ENCODE data around the gene LYST.
"Not testable (repeated sequence)": the region's sequence is repeated elsewhere in the genome, so short reads cannot be mapped to it uniquely, and the experiment has no call there.

LYST gene

DNA sequence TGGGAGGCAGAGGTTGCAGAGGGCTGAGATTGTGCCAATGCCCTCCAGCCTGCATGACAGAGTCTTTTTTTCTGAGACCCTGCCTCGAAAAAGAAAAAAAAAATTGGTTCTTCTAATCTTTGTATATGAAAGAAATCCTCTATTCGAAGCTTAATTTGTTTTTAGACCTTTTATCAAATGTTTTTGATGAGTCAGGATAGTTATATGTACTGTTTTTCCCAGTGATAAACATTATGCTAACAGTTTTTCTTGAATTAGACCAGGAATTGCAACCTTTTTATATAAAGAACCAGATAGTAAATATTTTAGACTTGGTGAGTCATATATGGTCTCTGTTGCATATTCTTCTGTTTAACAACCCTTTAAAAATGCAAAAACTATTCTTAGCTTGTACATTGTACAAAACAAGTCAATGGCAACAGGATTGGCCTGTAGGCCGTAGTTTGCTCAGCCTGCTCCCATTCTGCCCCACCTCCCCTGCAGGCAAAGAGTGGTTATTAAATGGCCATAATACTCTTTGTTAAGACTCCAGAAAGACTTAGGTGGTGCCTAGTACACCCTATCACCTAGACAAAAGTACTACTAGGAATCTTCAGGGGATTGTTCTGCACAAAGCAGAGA, 45.2 kb downstream of the LYST start:
- no peak for DNase-seq (ENCODE audit: low read depth)

DNA sequence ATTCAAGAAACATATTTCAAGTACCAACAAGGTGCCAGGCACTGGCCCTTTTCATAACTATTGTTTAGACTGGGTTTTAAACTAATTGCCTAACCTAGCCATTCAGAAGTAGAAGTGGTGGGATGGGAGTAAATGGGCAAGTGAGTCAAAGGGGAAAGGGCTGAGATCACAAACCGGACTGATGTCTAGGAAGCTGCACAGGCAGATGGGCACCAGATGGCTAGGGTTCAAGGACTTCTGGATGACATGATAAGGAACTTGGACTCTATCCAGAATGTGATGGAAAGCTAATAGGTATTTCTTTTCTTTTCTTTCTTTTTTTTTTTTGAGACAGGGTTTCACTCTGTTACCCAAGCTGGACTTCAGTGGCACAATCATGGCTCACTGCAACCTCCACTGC, 46.6 kb downstream of the LYST start:
- no peak for DNase-seq (ENCODE audit: low read depth)

DNA sequence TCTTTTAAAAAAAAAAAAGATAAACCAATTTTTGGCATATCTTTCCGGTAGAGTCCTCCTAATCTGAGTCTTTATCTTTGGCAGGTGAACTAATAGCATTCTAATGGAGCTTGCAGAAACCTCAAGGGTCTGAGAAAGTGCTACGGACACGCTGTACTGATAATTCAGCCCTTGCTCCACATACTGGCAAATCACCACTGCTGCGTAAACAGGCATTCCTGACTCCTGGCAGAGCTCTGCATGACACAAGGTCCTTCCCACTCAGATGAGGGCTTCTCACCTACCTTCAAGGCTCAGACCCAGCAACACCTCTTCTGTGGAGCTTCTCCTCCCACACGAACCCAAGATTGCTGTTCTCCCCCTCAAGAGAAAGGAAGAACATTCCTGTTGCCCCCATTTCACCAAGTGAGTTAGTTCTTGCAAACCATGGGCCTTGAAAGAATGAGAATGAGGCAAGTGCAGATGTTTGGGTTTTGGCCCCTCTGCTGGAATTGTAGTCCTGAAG, 48.0 kb downstream of the LYST start:
- no peak for DNase-seq (ENCODE audit: low read depth)

DNA sequence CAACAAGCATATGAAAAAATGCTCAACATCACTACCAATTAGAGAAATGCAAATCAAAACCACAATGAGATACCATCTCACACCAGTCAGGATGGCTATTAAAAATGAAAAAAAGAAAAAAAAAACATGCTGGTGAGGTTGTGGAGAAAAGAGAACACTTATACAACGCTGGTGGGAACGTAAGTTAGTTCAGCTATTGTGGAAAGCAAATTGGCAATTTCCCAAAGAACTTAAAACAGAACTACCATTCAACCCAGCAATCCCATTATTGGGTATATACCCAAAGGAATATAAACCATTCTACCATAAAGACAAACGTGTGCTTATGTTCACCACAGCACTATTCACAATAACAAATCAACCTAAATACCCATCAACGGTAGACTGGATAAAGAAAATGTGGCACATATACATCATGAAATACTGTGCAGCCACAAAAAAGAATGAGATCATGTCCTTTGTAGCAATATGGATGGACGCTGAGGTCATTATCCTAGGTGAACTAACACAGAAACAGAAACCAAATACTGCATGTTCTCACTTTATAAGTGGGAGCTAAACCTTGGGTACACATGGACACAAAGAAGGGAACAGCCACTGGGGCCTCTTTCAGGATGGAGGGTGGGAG, 49.5 kb downstream of the LYST start:
- no peak for DNase-seq (ENCODE audit: low read depth)

DNA sequence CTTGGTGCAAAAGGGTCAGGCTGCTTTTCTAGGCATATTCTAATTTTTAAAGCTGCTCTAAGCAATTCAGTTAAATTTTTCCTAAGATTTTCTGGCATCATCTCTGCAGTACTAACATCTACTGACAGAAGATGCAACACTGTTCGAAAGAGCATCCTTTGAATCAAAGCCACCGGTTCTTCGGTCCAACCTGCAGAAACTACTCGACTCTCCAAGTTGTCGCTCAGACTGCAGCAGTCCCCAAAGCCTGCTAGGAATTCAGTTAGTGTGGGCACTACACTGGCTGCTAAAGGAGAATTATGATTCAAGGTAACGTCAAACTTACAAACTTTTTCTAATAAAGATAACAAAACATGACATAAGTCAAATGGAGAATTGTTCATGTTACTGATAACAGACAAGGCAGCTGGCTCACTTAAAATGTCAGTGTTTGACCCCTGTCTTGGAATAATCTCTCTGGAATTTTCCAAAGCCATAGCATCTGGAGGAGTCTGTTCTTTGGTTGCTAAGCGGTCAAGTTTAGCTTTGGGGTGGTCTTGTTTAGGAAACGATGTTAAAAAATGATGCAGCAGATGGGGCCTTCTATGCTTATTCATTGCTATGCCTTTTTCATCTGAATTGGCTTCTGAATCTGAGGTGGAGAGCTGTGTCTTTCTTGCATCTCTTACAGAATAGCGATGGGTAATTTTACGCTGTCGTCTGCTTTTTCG, 56.9 kb downstream of the LYST start:
- no peak for DNase-seq (ENCODE audit: low read depth)

DNA sequence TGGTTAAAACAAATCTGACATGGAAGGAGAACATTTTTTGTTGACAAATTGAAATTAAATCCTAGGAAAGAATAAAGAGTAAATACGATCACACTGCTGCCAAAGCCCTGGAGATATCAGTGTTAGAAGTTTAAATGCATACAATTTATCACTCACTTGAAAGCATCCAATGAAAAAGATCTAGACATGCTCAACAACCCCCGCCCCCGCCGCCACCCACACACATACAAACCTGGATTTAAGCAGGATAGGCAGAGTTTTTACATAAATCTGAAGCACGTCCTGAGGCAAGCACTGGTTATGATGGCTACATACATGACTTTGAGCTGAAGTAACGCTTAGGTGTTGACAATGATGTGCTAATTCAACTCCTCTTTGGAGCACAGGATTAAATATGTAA, 58.5 kb downstream of the LYST start:
- DNase-seq (ENCODE audit: low read depth), result no peak

DNA sequence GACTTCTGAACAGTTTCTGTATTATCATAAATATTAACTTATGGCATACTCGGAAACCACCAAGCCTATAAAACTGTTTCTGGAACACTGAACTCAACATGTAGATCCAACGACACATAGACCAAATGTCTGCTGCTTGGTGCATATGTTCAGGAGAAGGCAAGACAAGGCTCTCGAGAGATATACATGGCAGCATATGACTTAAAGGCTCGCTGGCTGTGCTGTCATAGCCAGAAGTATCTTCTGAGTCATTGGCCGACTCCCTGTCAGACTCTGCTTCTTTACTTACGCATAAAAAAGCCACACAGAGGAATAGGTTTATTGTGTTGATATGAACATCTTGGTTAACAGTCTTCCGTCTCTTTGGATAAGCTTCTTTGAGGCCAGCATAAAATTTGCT, 60.6 kb downstream of the LYST start:
- no peak for DNase-seq (ENCODE audit: low read depth)

DNA sequence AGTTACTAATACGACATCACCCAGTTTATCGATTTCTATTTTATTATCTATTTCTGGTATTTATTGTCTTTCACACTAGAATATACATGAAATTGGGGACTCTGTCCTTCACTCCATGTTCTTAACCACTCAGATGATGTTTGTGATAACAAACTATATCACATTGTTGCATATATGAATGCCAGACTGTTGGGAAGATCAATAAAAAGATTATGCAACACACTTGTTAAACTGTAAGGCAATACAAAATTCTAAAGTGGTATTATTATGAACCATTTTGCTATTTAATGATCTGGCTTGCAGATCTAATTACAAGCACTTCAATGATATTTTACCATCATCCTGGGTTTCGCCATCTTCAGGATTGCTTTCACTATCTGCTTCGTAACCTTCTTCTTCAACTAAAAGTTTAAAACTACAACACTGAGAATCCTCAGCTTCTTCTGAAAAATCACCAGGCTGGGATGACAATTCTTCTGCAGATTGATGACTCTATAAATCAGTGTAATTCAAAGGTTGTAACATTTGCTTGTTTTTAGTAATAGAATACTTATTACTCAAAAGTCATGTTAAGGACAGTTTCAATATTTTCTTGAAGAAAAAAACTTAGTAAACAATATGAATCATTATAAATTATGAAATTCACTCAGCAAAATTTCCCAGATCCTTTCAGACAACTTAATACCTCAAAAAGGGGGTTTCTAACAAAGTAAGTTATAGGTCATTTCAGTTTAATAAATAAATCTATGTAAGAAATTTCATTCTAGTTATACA, 63.9 kb downstream of the LYST start:
- DNase-seq (ENCODE audit: low read depth), result no peak

DNA sequence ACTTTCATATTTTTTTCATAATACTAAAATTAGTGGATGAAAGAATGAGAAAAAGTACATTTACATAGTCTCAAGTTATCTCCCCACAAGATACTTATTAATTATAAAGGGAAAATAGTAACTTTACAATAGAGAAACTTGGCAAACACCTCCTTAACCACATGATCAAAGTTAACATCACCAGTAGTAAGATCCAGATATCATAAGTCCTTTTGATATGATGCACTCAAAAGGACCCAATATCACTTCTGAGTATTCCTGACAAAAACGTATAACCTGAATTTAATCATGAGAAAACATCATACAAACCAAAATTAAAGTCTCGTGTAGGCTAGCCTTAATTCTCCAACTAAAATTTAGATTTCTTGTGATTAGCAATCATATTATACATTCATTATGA, 67.4 kb downstream of the LYST start:
- no peak for DNase-seq (ENCODE audit: low read depth)

DNA sequence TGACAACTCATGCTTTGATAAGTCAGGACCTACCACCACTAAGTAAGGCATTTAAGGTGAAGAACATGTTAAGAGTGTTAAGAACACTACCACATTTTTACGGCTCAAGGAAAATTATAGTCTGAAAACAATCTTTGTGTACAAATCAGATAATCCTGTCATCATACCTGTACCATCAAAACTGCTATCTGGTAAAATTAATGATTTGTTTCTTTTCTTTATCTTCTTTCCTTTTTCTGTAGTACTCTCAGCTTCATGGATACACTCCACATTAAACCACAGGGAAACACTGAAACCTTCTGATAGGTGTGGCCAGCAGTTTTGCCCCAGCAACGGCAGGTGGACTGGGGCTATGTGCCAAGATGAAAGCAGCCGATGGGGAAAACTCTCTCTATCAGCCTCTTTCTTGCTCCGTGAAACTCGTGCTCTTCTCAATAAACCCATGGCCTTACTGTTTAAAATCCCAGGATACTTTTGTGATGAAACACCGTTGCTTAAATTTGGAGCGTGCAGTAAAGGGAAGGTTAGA, 75.1 kb downstream of the LYST start:
- DNase-seq (ENCODE audit: low read depth), result no peak

DNA sequence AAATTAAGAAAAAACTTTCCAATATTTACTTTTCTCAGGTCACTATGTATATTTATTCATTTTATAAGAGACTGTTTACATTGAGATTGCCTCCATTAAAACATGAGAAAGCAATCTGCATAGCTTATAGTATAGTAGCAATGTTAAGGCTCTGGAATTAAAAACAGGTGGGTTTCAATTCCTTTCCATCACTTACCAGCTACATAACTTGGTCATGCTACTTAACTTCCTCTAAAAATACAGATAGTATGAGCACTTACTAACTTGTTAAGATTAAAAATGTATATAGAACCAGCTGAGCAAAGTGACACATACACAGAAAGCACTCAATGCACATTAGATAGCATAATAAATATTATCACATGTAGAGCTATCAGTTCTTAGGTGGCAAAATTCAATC, 76.6 kb downstream of the LYST start:
- no peak for DNase-seq (ENCODE audit: low read depth)

DNA sequence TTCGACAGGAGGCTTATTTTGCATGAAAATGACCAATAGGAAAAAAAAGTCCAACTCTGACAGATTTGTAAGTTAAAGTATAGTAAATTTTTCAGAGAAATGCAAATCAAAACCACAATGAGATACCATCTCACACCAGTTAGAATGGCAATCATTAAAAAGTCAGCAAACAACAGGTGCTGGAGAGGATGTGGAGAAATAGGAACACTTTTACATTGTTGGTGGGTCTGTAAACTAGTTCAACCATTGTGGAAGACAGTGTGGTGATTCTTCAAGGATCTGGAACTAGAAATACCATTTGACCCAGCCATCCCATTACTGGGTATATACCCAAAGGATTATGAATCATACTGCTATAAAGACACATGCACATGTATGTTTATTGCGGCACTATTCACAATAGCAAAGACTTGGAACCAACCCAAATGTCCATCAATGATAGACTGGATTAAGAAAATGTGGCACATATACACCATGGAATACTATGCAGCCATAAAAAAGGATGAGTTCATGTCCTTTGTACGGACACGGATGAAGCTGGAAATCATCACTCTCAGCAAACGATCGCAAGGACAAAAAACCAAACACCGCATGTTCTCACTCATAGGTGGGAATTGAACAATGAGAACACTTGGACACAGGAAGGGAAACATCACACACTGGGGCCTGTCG, 80.3 kb downstream of the LYST start:
- DNase-seq (ENCODE audit: low read depth), result not testable (repeated sequence)

DNA sequence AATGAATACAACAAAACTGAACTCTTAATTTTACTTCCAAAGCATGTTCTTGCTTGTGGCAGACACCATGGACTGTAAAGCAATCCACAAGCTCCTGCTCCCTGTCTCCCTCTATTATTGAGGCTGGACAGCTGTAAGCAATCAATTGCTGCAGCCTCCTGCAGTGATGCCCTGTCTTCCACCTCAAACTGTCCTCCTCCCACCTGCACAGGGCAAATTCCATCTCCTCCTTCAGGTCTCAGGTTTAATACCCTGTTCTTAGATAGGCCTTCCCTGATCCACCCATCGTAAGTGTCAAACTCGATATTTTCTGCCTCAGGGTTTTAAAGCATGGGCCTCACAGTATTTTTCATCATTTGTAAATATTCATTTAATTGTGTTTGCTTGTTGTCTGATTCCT, 81.8 kb downstream of the LYST start:
- DNase-seq (ENCODE audit: low read depth), result no peak

DNA sequence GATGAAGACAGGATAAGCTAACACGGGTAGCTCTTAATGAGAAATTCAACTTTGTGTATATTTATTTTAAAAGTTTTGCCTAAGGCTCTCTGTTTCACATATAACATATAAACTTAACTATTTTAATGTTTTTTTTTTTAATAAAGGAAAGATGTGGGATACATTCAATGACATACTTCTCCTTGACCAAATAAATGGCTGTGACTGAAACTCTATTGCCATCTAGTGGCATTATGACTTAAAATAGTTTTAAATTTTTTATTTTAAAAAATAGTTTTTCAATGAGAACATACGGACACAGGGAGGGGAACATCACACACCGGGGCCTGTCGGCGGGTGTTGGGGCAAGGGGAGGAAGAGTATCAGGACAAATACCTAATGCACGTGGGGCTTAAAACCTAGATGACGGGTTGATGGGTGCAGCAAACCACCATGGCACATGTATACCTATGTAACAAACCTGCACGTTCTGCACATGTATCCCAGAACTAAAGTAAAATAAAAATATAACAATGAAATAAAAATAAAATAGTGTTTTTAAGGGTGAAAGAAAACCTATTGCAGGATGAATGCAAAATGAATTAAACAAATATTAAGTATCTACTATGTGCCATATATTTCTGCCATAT, 83.4 kb downstream of the LYST start:
- DNase-seq (ENCODE audit: low read depth), result no peak

DNA sequence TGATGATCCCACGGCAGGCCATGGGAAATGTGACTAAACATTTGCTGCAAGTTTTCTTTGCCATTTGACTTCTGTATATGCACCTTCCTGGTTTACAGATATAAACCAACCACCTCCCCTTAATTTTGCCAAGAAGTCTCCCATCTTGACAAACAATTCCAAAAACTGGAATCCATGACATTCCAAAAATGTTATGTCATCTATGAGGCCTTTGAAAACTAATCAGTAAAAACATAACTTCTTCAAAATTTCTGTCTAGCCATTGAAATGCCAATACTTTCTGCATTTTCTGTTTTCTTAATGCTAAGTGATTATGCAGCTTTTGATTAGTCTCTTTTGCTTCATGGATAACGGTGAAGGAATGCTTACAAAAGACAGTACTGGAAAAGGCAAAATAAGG, 84.1 kb downstream of the LYST start:
- DNase-seq (ENCODE audit: low read depth), result no peak

DNA sequence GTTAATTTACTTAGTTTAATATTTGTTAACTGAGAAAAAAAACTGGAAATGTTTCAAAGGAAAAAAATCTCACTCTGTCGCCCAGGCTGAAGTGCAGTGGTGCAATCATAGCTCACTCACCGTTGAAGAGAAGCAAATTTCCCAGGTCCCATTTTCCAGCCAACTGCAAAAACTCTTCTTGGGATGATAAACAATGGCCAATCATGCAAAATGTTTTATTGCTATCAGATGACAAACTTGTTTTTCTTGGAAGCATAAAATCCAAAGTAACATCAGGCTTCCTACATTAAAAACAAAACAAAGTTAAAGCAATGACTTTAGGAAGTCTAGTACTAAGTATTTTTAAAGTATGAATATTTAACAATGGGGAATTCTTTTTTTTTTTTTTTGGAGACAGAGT, 84.9 kb downstream of the LYST start:
- DNase-seq (ENCODE audit: low read depth), result no peak

DNA sequence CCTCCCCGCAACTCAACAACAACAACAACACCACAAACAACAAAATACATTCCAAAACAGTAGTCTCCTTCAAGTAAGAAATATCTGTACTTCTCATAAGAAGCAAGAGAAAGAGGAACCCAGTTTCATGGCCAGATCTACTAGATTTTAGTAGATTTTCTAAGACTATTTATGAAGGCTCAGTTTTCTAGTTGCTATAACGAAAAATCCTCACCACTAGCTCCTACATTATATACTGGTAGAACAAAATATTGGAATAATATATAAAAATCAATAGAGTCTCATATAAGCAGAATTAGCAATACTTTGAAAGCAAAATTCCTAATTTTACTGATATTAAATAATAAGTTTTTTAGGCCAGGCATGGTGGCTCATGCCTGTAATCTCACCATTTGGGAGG, 86.9 kb downstream of the LYST start:
- DNase-seq (ENCODE audit: low read depth), result no peak

DNA sequence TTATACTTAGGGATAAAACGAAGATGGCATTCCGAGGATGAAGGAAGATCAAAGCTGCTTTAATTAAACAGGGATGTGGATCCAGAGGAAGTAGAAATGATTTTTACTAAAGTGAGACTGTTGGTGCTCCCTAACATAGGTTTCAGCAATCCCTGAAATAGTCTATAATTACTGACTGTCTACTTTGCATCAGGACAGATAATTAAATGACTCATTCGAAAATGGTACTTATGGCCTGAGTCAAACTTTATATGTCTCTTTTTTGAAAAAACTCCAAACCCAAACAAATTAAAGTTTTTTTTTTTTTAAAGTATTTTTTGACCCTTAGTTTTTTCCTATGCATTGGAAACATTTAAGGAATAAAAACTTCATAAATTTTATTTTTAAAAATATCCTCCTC, 90.3 kb downstream of the LYST start:
- DNase-seq (ENCODE audit: low read depth), result no peak

DNA sequence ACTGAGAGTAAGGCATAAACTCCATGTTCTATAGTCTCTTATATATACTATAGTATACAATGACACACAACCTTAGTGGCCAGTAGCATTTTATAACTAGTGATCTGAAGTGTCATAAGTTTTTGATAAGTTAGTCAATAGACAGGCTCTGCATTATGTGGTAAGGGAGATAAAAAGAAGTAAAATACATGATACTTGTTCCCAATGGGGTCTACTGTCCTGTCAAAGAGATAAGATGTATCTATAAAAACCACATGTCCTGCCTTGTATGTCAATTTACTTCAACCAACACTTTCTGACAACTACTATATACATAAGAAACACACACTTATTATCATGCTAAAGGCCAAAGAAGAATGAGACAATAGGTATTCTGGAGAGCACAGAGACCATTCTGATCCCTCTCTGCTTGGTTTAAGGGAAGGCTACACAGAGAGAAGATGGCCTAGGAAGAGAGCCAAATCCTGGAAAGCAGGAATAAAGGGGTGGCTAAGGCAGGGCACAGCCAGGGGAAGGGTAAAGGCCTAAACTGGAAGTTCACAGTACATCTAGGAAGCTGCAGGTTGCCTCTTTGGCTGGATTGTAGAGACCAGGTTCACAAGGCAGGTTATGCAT, 91.4 kb downstream of the LYST start:
- DNase-seq (ENCODE audit: low read depth), result no peak

DNA sequence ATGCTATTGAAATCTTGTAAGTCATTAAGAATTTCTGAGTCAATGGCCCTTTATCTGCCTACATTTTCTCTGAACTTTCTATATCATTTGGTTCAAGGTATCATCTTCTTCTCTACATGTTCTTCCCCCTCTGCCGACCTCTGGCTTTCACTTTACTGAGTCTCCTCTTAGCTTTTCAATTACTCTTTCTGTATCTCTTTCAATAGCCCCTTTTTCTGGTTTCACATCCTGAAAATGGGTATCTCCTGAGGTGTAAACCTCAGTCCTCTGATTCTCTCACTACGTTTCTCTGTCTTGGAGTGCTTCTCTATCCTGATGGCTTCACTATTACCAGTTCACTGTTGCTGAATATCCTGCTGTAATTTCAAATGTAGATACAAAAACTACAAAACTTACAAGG, 98.9 kb downstream of the LYST start:
- DNase-seq (ENCODE audit: low read depth), result no peak

DNA sequence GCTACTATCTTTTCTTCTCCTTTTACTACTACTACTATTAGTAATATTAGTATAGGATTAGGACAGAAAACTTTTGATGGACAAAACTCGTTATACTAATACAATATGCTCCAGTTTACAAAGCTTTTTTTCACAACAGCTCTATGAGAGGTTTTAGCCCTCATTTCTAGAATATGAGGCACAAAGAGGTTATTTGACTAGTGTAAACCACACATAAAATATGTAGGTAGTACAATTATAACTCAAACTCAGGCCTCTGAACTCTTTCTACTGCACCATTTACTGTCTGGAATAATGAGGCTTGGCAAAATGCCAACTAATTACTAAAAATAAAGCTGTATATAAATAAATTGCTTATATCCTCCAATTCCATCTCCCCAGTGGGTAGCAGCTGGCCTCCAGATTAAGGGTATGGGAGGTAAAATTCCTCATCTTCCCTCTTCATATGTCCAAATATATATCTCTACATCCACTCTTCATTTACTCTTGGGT, 99.9 kb downstream of the LYST start:
- no peak for DNase-seq (ENCODE audit: low read depth)
